HEK293 (cell line): ENCODE results near the gene PIP4K2C.
A peak's percentile ranks its signal among the peaks of the same experiment; 100 is the strongest.

ENCODE experiments used
- CTCF ChIP-seq: fragments of 450-650 bp; formaldehyde crosslinking; IDR thresholded peaks from 2 replicates; pipeline ENCODE4 v1.5.1; 2016; ENCODE audit warnings: missing biosample characterization, missing genetic modification characterization
- INSM2 ChIP-seq: fragments of 450-650 bp; formaldehyde crosslinking; IDR thresholded peaks from 2 replicates; pipeline ENCODE4 v1.5.1; 2016; ENCODE audit warnings: missing biosample characterization, missing genetic modification characterization
- PBX3 ChIP-seq: sonication (generic); formaldehyde crosslinking; IDR thresholded peaks from 2 replicates; pipeline ENCODE4 v1.8.1; 2022; ENCODE audit warnings: mild to moderate bottlenecking, moderate library complexity, missing genetic modification reagents
- SETDB1 ChIP-seq: IDR thresholded peaks from one replicate; pipeline ENCODE4 v1.6.1; 2017; ENCODE audit warnings: mild to moderate bottlenecking, low read length, moderate library complexity, mixed read lengths; ENCODE audit not compliant: insufficient read length
- YY1 ChIP-seq: fragments of 450-650 bp; formaldehyde crosslinking; IDR thresholded peaks from 2 replicates; pipeline ENCODE4 v1.5.1; 2018; ENCODE audit warnings: missing biosample characterization, missing genetic modification characterization
- ZNF146 ChIP-seq: fragments of 450-650 bp; formaldehyde crosslinking; IDR thresholded peaks from 2 replicates; pipeline ENCODE4 v1.5.1; 2016; ENCODE audit warnings: missing biosample characterization, missing genetic modification characterization
- ZNF274 ChIP-seq, 2 experiments: fragments of 200-500 bp in 1 of 2; fragments of 450-650 bp in 1 of 2; sonication (Bioruptor generic) in 1 of 2; formaldehyde crosslinking in 1 of 2; IDR thresholded peaks; 2 replicates each; pipeline versions ENCODE4 v1.5.1 to v1.6.1; 2014 to 2016; ENCODE audit warnings: borderline replicate concordance in 1 of 2, inconsistent platforms in 1 of 2, low read length in 1 of 2, missing biosample characterization in 1 of 2, missing genetic modification characterization in 1 of 2
- ZNF426 ChIP-seq: fragments of 450-650 bp; formaldehyde crosslinking; IDR thresholded peaks from 2 replicates; pipeline ENCODE4 v1.5.1; 2017; ENCODE audit warnings: missing biosample characterization, missing genetic modification characterization, mild to moderate bottlenecking, inconsistent platforms, moderate library complexity
- ZNF518A ChIP-seq: fragments of 450-650 bp; formaldehyde crosslinking; conservative IDR thresholded peaks from 2 replicates; pipeline ENCODE4 v1.5.1; 2016; ENCODE audit warnings: low read depth, missing biosample characterization, missing genetic modification characterization
- ZNF530 ChIP-seq: fragments of 450-650 bp; formaldehyde crosslinking; IDR thresholded peaks from 2 replicates; pipeline ENCODE4 v1.5.1; 2016; ENCODE audit warnings: low read depth, missing biosample characterization, missing genetic modification characterization
- ZNF626 ChIP-seq: fragments of 450-650 bp; sonication (Bioruptor Pico); formaldehyde crosslinking; IDR thresholded peaks from 2 replicates; pipeline ENCODE4 v1.5.1; 2018; ENCODE audit warnings: missing biosample characterization, missing genetic modification characterization, inconsistent platforms
- ZNF792 ChIP-seq: fragments of 450-650 bp; formaldehyde crosslinking; IDR thresholded peaks from 2 replicates; pipeline ENCODE4 v1.5.1; 2016; ENCODE audit warnings: missing biosample characterization, missing genetic modification characterization
- TF ChIP-seq, protein P1 (sequence below): fragments of 450-650 bp; formaldehyde crosslinking; IDR thresholded peaks from 2 replicates; pipeline ENCODE4 v1.5.1; 2017; ENCODE audit warnings: missing biosample characterization, missing genetic modification characterization

- TF ChIP-seq CTCF (tag by site-specific recombination) (no peak), ZNF626 (tag by site-specific recombination) (no peak), PBX3 (CRISPR knock-in tag) (no peak), ZNF518A (tag by site-specific recombination) (no peak), INSM2 (tag by site-specific recombination) (no peak), ZNF274 (IDR thresholded peaks at IDR 0.05; ENCODE audit: low read length) (no peak), ZNF274 (tag by site-specific recombination; IDR thresholded peaks at IDR 0.05; ENCODE audit: borderline replicate concordance) (no peak), ZNF530 (tag by site-specific recombination) (no peak), ZNF146 (tag by site-specific recombination) (no peak), YY1 (tag by site-specific recombination) (no peak), SETDB1 (no peak), ZNF426 (tag by site-specific recombination) (no peak), ZNF792 (no peak)
- TF ChIP-seq, protein P1, sequence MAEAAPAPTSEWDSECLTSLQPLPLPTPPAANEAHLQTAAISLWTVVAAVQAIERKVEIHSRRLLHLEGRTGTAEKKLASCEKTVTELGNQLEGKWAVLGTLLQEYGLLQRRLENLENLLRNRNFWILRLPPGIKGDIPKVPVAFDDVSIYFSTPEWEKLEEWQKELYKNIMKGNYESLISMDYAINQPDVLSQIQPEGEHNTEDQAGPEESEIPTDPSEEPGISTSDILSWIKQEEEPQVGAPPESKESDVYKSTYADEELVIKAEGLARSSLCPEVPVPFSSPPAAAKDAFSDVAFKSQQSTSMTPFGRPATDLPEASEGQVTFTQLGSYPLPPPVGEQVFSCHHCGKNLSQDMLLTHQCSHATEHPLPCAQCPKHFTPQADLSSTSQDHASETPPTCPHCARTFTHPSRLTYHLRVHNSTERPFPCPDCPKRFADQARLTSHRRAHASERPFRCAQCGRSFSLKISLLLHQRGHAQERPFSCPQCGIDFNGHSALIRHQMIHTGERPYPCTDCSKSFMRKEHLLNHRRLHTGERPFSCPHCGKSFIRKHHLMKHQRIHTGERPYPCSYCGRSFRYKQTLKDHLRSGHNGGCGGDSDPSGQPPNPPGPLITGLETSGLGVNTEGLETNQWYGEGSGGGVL (tag by site-specific recombination): peak; percentile 14; the same call in 1 of the 2 replicates
Measured at GRCh38 chr12:57552835-57553313, 38.1 kb upstream of the PIP4K2C start.
